ENCODE data around the gene TMEM258.

The TMEM258 gene

DNA sequence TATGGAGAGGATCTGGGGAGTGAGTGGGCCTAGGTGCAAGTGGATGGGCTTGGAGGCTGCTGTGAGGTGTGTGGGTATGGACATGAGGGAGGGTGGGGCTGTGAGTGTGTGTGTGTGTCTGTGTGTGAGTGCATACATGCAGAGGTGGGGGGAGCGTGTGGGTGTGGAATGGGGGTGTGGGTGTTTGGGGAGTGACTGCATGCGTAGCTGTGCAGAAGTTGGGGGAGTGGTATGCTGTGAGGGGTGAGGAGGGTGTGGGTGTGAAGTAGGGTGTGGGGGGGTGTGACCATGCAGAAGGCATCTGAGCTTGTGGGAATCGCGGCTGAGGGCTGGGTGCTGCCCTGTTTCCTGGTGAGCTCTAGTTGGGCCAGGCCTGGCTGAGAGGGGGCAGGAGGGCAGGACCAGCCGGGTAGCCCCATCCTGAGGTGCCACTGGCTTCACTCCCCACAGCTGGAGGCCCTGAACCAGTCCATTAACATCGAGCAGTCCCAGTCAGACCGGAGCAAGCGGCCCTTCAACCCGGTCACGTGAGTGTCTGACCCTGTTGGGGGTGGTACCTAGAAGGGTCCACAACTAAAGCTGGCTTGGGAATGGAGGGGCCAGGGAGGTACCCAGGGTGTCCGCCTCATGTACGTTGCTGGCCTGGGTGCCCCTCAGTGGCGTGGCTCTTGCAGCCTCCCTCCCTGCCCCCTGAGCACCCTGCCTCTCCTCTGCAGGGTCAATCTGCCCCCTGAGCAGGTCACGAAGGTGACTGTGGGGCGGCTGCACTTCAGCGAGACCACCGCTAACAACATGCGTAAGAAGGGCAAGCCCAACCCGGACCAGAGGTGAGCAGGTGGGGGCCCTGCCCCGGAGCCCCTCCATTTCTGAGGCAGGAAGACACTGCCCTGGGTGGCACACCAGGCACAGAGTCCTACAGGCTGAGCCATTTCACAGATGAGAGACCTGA lies 16.5 kb downstream of the TMEM258 start:
- no peak for DNase-seq (ENCODE audit: low spot score)

DNA sequence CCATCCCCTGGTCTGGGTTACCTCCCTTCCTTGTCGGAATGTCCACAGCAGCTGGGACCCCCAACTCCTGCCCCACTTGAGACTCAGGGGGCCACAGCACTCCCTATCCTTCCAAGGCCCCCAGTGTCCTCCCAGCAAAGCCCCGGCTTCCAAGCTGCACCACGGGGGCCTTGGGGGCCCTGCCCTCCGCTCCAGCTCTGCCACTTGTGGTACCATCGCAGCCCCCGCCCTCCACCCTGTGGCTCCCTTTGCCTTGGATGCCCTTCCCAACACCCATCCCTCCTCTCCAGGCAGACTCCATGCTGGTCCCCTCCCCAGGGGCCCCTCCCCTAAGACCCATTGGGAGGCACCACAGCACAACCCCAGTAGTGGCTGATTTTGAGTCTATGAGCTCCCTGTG lies 17.3 kb downstream of the TMEM258 start:
- DNase-seq (ENCODE audit: low spot score) = no peak

DNA sequence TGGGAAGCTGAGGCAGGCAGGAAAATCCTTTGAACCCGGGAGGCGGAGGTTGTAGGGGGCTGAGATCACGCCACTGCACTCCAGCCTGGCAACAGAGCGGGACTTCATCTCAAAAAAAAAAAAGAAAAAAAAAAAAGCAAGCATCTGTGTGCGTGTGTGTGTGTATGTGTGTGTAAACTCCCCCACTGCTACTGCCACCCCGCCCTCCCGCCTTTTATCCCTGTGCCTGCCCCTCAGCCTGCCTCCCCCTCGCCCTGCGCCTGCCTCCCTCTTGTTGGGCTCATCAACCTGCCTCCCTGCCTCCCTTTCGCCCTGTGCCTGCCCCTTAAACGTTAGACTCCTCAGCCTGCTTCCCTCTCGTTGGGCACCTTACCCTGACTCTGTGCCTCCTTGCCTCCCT lies 18.0 kb downstream of the TMEM258 start:
- DNase-seq (ENCODE audit: low spot score) = no peak

DNA sequence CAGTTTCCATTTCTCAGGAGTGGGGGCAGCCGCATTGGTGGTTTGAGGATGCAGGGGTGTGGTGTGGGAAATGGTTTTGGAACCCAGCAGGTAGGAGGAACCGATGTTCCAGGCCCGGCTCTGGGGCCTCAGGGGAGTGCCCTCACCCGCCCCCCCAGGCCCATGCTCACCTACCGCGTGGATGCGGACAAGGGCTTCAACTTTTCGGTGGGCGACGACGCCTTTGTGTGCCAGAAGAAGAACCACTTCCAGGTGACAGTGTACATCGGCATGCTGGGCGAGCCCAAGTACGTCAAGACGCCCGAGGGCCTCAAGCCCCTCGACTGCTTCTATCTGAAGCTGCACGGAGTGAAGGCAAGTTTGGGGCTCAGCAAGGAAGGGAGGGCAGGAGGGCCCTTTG lies 18.6 kb downstream of the TMEM258 start:
- DNase-seq (ENCODE audit: low spot score) = no peak

- DNase-seq (ENCODE audit: low spot score) = no peak
Measured at GRCh38 chr11:61773356-61773755, 19.0 kb downstream of the TMEM258 start.

DNA sequence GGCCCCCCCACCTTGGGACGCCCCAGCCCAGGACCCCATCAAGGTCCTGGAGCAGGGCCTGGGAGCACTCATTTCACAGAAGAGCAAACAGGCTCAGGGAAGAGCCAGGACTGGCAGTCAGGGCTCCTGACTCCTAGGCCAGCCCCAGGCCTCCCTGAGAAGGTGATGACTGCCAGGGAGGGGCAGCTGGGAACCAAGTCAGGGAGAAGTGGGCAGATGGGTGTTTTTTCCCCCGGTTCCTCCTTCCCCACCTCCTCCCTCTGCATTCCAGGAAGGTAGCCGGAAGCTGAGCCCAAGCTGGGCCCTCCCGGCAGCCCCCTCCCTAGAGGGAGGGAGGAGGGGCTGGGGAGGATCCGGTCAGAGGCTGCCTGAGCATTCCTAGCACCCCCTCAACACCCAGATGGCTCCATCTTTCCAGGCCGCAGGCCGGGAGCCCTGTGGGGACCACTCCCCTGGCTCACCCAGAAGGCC lies 20.4 kb downstream of the TMEM258 start:
- no peak for DNase-seq (ENCODE audit: low spot score)

DNA sequence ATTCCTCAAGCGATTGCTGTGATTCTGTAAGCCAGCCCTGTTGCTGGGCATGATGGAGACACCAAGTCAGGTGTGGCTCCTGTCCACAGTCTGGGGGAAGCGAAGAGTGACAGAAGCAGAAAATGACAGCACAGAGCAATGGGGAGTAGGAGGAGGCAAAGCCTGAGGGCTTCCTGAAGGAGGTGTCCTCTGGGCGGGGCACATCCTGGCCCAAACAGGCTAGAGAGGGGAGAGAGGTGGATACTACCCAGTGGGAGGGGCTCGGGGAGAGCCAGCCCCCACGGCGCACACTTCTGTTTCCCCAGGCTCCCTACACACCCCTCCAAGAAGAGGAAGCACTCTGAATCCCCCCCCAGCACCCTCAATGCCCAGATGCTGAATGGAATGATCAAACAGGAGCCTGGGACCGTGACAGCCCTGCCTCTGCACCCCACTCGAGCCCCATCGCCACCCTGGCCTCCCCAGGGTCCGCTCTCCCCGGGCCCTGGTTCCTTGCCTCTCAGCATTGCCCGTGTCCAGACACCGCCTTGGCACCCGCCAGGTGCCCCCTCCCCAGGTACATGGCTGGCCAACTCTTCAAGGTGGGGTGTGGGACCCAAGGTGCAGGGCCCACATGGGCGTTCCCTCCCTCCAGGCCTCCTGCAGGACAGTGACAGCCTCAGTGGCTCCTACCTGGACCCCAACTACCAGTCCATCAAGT lies 21.1 kb downstream of the TMEM258 start:
- DNase-seq (ENCODE audit: low spot score) = no peak

GRCh38 chr11:61769946-61770683 lies 22.3 kb downstream of the TMEM258 start:
- DNase-seq (ENCODE audit: low spot score) = no peak

- no peak for DNase-seq (ENCODE audit: low spot score)
Measured at GRCh38 chr11:61769169-61769920, 23.1 kb downstream of the TMEM258 start.

- DNase-seq (ENCODE audit: low spot score) = no peak
Measured at GRCh38 chr11:61768376-61769076, 23.9 kb downstream of the TMEM258 start.

GRCh38 chr11:61766353-61766841 lies 26.0 kb downstream of the TMEM258 start:
- DNase-seq (ENCODE audit: low spot score) = no peak

- no peak for DNase-seq (ENCODE audit: low spot score)
Measured at GRCh38 chr11:61765550-61766253, 26.7 kb downstream of the TMEM258 start.

- DNase-seq (ENCODE audit: low spot score) = no peak
Measured at GRCh38 chr11:61764606-61765260, 27.7 kb downstream of the TMEM258 start.

- DNase-seq (ENCODE audit: low spot score) = no peak
Measured at GRCh38 chr11:61763930-61764605, 28.3 kb downstream of the TMEM258 start.

DNA sequence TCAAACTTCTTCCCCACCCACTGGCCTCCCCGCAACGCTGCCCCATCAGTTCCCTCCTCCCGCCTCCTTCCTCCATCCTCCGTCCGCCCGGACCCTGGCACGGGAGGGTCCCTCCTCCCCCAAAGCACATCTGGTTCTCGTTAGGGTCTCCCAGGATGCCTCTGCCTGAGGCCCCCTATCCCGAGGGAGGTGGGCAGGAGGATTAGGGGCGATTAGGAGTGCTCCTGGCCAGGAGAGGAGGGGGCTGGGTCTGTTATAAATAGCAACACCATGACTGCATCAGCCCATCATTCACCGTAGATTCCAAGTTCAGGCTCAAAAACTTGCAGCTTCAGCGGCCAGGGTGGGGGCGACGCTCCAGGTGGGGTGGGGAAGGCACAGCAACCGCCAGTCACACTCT lies 29.6 kb downstream of the TMEM258 start:
- DNase-seq (ENCODE audit: low spot score) = no peak

GRCh38 chr11:61762223-61762615 lies 30.2 kb downstream of the TMEM258 start:
- no peak for DNase-seq (ENCODE audit: low spot score)

DNA sequence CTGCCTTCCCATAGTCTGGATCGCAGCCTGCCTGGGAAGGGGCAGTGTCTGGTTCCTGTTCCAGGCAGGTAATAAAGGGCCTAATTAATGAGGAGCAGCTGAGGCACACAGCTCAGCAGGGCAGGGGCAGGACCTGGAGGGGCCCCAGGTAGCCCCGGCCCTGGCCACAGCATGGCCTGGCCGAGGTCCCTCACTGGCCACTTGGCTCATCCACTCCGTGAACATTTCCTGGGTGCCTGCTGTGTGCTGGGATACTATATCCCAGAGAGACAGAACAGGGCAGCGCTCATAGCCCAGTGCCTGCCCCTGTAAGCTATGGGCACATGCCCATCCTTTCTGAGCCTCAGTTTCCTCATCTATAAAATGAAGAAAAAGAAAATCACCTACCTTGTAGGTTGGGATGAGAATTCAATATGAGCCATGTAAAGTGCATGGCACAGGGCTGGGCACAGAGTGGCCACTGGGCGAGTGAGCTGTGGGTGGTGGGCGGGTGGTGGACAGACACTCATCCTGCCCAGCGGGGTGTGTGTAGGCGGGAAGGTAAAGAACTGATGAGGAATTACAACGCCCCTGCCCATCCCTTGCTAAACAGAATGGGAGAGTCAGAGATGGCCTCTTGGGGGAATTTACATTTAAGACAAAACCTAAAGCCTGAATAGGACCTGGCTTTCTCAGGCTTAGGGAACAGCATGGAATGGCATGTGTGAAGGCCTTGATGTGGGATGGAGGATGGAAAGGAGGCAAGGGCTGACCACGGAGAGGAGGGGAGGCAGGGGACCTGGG lies 30.8 kb downstream of the TMEM258 start:
- DNase-seq (ENCODE audit: low spot score) = no peak

GRCh38 chr11:61760946-61761345 lies 31.5 kb downstream of the TMEM258 start:
- no peak for DNase-seq (ENCODE audit: low spot score)
